ENCODE measurements around the gene CAD.

GRCh38 chr2:27225526-27225925 lies 8.4 kb downstream of the CAD start:
- TF ChIP-seq POLR2A (IDR thresholded peaks at IDR 0.05; ENCODE audit: low read depth, low read length) (no peak), TAF1 (IDR thresholded peaks at IDR 0.05; ENCODE audit: low read depth, low read length) (no peak)

Data from GM12891 (cell line).